ENCODE results near the gene THSD4.

The THSD4 gene

GRCh38 chr15:71748293-71748718, 633.0 kb downstream of the THSD4 start:
- Histone ChIP-seq H3K4me1 (ENCODE audit: insufficient read depth, low read length, severe bottlenecking) (no peaks in the 10 kb centered on the region), H3K4me3 (ENCODE audit: low read depth, low read length, poor library complexity, severe bottlenecking) (no peak overlapping the region), H3K27me3 (ENCODE audit: insufficient read depth, low read length) (no peaks in the 10 kb centered on the region), H4K20me1 (ENCODE audit: insufficient read depth, low read length) (no peaks in the 10 kb centered on the region), H3F3A (ENCODE audit: insufficient read depth, low read length) (no peaks in the 10 kb centered on the region), H2AFZ (ENCODE audit: low read length) (no peak overlapping the region), H3K36me3 (ENCODE audit: insufficient read depth, low read length) (no peaks in the 10 kb centered on the region), H3K27ac (ENCODE audit: low read depth, low read length, poor library complexity, severe bottlenecking) (no peak overlapping the region), H3K9me2 (ENCODE audit: low read depth, low read length) (no peaks in the 10 kb centered on the region), H3K79me2 (ENCODE audit: insufficient read depth, low read length) (no peaks in the 10 kb centered on the region), H3K9ac (ENCODE audit: low read length) (no peak overlapping the region), H3K9me3 (ENCODE audit: low read length) (no peaks in the 10 kb centered on the region), H3K4me2 (ENCODE audit: low read length) (no peak overlapping the region)
- TF ChIP-seq EZH2 (IDR thresholded peaks at IDR 0.05; ENCODE audit: borderline replicate concordance, low read length), result no peak
- TF ChIP-seq CTCF (IDR thresholded peaks at IDR 0.05; ENCODE audit: low read length), result no peak

GRCh38 chr15:71749500-71749899, 634.2 kb downstream of the THSD4 start:
- H3K79me2 ChIP-seq (ENCODE audit: insufficient read depth, low read length), result no peaks in the 10 kb centered on the region
- no peak overlapping the region for H3K4me2 ChIP-seq (ENCODE audit: low read length)
- H3K9me3 ChIP-seq (ENCODE audit: low read length), result no peaks in the 10 kb centered on the region
- H3K27ac ChIP-seq (ENCODE audit: low read depth, low read length, poor library complexity, severe bottlenecking), result no peak overlapping the region
- no peaks in the 10 kb centered on the region for H3K36me3 ChIP-seq (ENCODE audit: insufficient read depth, low read length)
- H3K9me2 ChIP-seq (ENCODE audit: low read depth, low read length), result no peaks in the 10 kb centered on the region
- H4K20me1 ChIP-seq (ENCODE audit: insufficient read depth, low read length), result no peaks in the 10 kb centered on the region
- H3K27me3 ChIP-seq (ENCODE audit: insufficient read depth, low read length), result no peaks in the 10 kb centered on the region
- H3F3A ChIP-seq (ENCODE audit: insufficient read depth, low read length), result no peaks in the 10 kb centered on the region
- no peak overlapping the region for H3K4me3 ChIP-seq (ENCODE audit: low read depth, low read length, poor library complexity, severe bottlenecking)
- no peak for TF ChIP-seq EZH2 (IDR thresholded peaks at IDR 0.05; ENCODE audit: borderline replicate concordance, low read length)
- no peak for TF ChIP-seq CTCF (IDR thresholded peaks at IDR 0.05; ENCODE audit: low read length)
- no peak overlapping the region for H3K9ac ChIP-seq (ENCODE audit: low read length)
- H2AFZ ChIP-seq (ENCODE audit: low read length), result no peak overlapping the region
- no peaks in the 10 kb centered on the region for H3K4me1 ChIP-seq (ENCODE audit: insufficient read depth, low read length, severe bottlenecking)

- Histone ChIP-seq H3K9me2 (ENCODE audit: low read depth, low read length) (no peaks in the 10 kb centered on the region), H3K27me3 (ENCODE audit: insufficient read depth, low read length) (no peaks in the 10 kb centered on the region), H3K27ac (ENCODE audit: low read depth, low read length, poor library complexity, severe bottlenecking) (no peak overlapping the region), H3K36me3 (ENCODE audit: insufficient read depth, low read length) (no peaks in the 10 kb centered on the region), H3K9me3 (ENCODE audit: low read length) (no peaks in the 10 kb centered on the region), H3K9ac (ENCODE audit: low read length) (no peak overlapping the region), H3K4me3 (ENCODE audit: low read depth, low read length, poor library complexity, severe bottlenecking) (no peak overlapping the region), H2AFZ (ENCODE audit: low read length) (no peak overlapping the region), H4K20me1 (ENCODE audit: insufficient read depth, low read length) (no peaks in the 10 kb centered on the region), H3K4me1 (ENCODE audit: insufficient read depth, low read length, severe bottlenecking) (no peaks in the 10 kb centered on the region), H3F3A (ENCODE audit: insufficient read depth, low read length) (no peaks in the 10 kb centered on the region), H3K4me2 (ENCODE audit: low read length) (no peak overlapping the region), H3K79me2 (ENCODE audit: insufficient read depth, low read length) (no peaks in the 10 kb centered on the region)
- TF ChIP-seq CTCF (IDR thresholded peaks at IDR 0.05; ENCODE audit: low read length), result no peak
Observed at GRCh38 chr15:71752128-71752527, 636.9 kb downstream of the THSD4 start.
